ENCODE measurements around the gene MIAT.

DNA sequence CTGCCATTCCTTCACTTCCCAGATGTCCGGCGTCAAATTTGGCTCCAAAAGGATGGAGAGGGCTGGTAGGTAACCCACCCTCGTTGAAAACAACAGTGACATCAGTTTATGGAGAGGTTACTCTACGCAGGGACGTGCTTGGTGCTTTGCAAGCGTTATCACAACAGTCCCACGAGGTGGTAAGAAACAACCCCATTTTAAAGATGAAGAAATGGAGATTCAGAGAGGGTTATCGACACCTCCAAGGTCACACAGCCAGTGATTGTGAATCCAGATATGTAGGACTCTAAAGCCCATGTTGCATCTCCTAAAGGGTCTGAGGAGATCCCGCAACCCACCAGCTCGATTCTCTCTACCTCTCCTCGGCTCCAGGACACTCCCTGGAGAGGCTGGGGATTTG is 773 bp downstream of the MIAT start:
- no peak for TF ChIP-seq POLR2A (IDR thresholded peaks at IDR 0.05)
- TF ChIP-seq, protein P1, sequence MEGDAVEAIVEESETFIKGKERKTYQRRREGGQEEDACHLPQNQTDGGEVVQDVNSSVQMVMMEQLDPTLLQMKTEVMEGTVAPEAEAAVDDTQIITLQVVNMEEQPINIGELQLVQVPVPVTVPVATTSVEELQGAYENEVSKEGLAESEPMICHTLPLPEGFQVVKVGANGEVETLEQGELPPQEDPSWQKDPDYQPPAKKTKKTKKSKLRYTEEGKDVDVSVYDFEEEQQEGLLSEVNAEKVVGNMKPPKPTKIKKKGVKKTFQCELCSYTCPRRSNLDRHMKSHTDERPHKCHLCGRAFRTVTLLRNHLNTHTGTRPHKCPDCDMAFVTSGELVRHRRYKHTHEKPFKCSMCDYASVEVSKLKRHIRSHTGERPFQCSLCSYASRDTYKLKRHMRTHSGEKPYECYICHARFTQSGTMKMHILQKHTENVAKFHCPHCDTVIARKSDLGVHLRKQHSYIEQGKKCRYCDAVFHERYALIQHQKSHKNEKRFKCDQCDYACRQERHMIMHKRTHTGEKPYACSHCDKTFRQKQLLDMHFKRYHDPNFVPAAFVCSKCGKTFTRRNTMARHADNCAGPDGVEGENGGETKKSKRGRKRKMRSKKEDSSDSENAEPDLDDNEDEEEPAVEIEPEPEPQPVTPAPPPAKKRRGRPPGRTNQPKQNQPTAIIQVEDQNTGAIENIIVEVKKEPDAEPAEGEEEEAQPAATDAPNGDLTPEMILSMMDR (IDR thresholded peaks at IDR 0.05): no peak

Data from heart left ventricle (tissue), 13 donors.